ENCODE data around the gene RASA3.

RASA3 gene

DNA sequence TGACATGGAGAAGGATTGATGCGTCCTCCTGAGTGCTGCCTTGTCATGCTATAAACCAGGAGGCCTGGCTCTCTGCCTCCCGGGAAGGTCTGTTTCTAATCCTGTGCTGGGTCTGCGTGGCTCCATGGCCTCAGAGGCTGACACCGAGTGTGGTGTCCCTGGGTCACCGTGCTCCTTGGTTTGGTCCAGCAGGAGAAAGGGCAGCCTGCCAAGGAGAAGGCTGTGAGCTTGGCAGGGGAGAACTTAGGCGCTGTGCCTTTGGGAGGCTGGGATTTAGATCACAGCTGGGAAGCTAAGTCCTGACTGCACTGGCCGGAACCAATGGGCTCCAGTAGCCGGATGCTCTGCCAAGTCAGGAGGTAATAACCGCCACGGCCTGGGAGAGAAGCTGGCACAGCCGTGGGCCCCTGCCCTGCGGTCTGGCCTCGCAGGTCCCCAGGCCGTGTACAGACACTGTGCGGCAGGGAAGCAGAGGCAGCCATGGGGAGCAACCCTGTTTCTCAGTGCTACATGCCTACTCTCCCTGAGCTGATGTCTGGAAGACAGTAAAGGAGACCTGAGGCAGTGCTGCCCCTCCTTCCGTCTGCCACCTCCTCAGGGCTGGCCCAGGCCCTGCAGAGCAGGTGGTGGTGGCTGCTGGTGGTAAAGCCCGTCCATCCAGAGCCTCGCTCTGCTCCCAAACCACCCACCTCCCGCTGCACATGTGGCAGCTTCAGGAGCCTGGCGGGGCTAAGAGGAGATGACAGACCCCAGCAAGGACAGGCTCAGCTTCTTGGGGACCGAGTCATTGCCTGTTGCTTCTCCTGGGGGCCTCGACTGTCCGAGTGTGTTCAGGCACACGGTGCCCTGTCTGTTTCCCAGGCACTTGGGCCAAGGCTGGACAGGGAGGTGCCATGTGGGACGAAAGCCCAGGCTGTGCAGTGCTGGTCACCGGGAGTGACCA lies 203.5 kb downstream of the RASA3 start:
- DNase-seq, result no peak

All from NCI-H748 treated with DMSO at 0.1 percent for 48 hours (cell line).